T-helper 9 cell (primary cell): ENCODE data around the gene KIAA2012.

Source experiments
- DNase-seq: peaks from one replicate; pipeline ENCODE4 v3.0.0-alpha.2; 2020

The KIAA2012 gene

GRCh38 chr2:202043475-202043874 lies 29.6 kb upstream of the KIAA2012 start:
- DNase-seq = no peak

DNA sequence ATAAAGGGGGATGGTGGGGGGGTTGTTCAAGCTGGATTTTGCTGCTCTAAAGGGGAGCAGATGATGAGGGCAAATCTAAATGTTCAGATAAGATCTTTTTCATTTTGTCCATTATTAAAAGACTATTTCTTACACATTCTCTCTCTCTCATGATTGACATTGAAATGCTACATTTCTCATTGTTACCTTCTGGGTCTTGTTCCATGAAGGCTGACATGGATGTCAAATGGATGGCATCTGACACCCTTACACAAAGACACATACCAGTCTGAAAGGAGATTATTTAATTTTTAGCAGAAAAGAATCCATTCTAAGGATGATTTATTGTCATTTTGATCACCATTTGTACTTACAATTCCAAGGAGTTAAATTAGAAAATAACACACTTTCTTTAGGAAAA lies 28.3 kb upstream of the KIAA2012 start:
- no peak for DNase-seq

GRCh38 chr2:202046572-202046971 lies 26.5 kb upstream of the KIAA2012 start:
- no peak for DNase-seq

- DNase-seq = no peak
Observed at GRCh38 chr2:202049092-202049728, 23.8 kb upstream of the KIAA2012 start.

GRCh38 chr2:202049840-202050239 lies 23.2 kb upstream of the KIAA2012 start:
- no peak for DNase-seq

- DNase-seq = no peak
Observed at GRCh38 chr2:202050652-202051051, 22.4 kb upstream of the KIAA2012 start.

GRCh38 chr2:202051499-202052161 lies 21.4 kb upstream of the KIAA2012 start:
- DNase-seq = no peak

GRCh38 chr2:202052235-202052634 lies 20.8 kb upstream of the KIAA2012 start:
- DNase-seq = no peak

GRCh38 chr2:202054679-202055078 lies 18.4 kb upstream of the KIAA2012 start:
- no peak for DNase-seq

- no peak for DNase-seq
Observed at GRCh38 chr2:202056611-202057010, 16.4 kb upstream of the KIAA2012 start.

- no peak for DNase-seq
Observed at GRCh38 chr2:202060218-202060617, 12.8 kb upstream of the KIAA2012 start.

- DNase-seq = no peak
Observed at GRCh38 chr2:202061695-202062094, 11.4 kb upstream of the KIAA2012 start.

- DNase-seq = no peak
Observed at GRCh38 chr2:202064171-202064880, 8.7 kb upstream of the KIAA2012 start.

GRCh38 chr2:202064881-202065230 lies 8.2 kb upstream of the KIAA2012 start:
- no peak for DNase-seq

GRCh38 chr2:202065876-202066275 lies 7.2 kb upstream of the KIAA2012 start:
- no peak for DNase-seq

DNA sequence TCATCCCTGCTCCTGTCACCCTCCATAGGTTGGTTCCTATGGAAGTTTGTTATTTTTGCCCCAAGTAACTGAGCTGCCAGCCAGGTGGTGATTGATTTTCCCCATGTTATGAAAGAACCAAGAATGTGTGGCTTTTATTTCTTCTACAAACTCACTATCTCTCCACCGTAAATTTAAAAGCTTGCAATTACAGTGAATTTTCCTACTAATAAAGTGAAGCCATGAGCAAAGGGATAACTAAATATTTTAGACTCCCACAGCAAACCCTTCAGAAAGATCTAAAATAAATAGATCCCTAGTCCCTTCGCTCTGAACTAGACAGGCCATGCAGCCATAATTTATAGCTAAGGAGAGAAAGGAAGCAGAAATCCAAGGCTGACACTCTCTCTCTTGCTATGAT lies 6.2 kb upstream of the KIAA2012 start:
- DNase-seq = no peak

GRCh38 chr2:202067589-202067988 lies 5.5 kb upstream of the KIAA2012 start:
- no peak for DNase-seq

DNA sequence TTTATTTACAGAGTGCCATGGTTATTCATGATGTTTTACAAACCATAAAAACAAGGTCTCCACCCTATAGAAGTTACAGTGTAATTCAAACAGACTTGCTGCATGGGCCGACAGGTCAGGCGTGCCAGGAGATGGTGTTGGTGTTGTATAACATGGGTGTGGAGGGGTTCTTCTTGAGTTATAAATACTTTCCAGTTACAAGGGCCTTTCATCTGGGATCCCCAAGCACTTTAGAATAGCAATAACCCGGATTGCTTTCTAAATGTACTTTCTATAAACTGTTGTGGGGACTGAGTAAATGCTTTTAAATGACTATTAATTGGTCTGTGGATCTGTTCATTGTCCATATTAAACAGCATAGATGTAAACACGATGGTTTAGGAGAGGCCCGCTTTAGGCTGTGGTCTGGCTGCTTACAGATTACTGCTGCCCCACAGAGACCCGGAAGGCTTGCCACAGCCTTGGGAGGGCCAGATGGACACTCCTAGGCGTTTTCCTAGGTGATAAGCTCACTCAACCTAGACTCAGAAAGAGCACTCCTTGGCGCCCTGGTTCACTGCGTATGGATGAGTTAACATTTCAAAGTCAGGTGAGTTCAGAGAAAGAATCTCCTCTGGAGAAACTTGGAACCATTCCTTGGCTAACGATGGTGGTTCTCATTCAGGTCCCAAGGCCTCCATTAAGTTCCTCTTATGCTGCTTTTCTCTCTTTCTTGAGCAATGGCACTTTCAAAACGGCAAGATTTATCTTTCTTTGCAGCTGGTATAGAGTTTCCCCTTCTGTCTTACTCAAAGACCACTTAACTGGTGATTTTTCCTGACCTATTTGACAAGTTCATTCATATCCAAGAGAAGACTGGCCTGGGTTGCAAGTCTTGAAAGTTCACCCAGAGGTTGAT lies 3.6 kb upstream of the KIAA2012 start:
- no peak for DNase-seq

GRCh38 chr2:202071107-202071506 lies 1.9 kb upstream of the KIAA2012 start:
- DNase-seq = no peak

DNA sequence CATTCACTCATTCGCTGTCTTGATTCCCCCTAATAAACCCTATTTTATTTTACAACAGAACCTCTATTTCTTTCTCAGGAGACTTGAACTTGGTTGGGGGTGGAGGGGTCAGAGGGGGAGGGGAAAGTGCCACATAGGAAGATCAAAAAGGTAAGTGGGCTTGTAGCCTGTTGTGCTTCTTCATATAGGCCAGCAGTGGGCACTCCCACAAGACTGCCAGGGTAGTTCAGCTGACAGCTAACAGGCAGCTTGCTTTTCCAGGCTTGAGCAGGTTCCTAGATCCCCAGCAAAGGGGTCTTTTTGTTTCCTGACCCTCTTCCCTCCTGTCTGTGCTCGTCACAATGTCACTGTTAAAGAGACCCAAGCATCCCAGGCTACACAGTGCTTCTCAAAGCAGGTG lies 829 bp upstream of the KIAA2012 start:
- DNase-seq = no peak

GRCh38 chr2:202074324-202074723 lies 1.3 kb downstream of the KIAA2012 start:
- no peak for DNase-seq

- DNase-seq = no peak
Observed at GRCh38 chr2:202079310-202079709, 6.3 kb downstream of the KIAA2012 start.

GRCh38 chr2:202084265-202084664 lies 11.2 kb downstream of the KIAA2012 start:
- DNase-seq = no peak
